HFF-Myc (cell line): ENCODE data around the gene WDFY2.

Experiments used
- DNase-seq: peaks from one replicate; pipeline ENCODE4 v3.0.0-alpha.2; 2011; ENCODE audit warnings: low read depth; ENCODE audit errors: extremely low read depth
- H3K4me3 ChIP-seq: replicated peaks from 2 replicates; pipeline ENCODE4 v1.5.1; 2011; ENCODE audit warnings: low read depth, mild to moderate bottlenecking, control low read depth, low read length
- TF ChIP-seq, protein P1 (sequence below): IDR thresholded peaks from 2 replicates; pipeline ENCODE4 v1.5.1; 2012; ENCODE audit warnings: mild to moderate bottlenecking, low read depth, low read length, control low read depth; ENCODE audit errors: missing control alignments

The WDFY2 gene

DNA sequence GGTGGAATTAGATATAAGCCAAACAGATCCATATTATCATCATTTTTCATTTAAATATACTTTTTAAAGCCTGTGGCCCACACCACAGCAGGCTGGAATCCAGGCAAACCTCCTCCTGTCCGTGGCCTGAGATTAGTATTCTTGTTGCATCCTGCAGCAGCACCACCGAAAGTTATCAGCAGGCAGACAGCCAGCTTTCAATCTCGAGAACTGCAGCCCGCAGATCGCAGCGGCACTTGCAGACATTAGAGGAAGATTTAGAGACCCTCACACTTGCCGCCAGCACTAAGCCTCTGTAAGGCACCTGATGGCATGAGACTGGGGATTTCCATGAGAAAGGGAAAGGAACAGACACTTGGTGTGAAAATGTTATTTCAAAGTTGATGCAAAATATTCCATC lies 212.3 kb downstream of the WDFY2 start:
- H3K4me3 ChIP-seq, result no peak overlapping the region
- DNase-seq, result no peak
- TF ChIP-seq, protein P1, sequence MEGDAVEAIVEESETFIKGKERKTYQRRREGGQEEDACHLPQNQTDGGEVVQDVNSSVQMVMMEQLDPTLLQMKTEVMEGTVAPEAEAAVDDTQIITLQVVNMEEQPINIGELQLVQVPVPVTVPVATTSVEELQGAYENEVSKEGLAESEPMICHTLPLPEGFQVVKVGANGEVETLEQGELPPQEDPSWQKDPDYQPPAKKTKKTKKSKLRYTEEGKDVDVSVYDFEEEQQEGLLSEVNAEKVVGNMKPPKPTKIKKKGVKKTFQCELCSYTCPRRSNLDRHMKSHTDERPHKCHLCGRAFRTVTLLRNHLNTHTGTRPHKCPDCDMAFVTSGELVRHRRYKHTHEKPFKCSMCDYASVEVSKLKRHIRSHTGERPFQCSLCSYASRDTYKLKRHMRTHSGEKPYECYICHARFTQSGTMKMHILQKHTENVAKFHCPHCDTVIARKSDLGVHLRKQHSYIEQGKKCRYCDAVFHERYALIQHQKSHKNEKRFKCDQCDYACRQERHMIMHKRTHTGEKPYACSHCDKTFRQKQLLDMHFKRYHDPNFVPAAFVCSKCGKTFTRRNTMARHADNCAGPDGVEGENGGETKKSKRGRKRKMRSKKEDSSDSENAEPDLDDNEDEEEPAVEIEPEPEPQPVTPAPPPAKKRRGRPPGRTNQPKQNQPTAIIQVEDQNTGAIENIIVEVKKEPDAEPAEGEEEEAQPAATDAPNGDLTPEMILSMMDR, result no peak

DNA sequence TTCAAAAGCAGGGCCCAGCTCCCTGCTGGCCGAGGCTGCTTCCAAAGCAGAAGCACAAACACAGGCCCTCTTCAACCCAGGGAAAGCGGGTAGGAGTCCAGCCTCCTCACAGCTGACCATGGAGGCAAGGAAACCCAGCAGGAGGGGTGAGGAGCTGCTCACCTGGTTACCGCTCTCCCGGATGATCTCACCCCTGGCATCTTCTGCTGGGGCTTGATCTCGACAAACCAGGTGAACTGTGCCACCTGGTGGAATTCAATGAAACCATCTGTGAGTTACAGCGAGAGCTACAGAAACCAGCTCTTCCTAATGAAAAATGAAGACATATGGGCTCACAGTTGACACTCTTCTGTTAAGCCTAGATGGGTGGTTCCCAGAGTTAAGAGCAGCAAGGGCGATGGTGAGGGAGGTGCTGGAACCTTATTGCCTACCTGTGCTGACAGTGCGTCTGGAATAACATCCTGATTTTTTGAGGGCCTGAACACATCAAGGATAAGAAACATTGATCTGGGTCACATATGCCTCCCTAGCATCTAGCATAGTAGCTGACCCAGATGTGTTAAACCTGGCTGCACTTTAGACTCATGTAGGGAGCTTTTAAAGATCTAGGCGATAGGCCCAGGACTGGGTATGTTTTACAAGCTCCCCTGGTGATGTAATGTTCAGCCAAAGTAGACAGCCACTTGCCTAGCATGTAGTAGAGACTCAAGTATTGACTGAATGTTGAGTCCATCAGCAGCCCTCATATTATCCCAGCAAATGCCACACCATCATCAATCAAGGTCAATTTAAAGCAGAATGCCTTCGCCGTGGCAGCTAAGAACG lies 213.6 kb downstream of the WDFY2 start:
- DNase-seq, result no peak

DNA sequence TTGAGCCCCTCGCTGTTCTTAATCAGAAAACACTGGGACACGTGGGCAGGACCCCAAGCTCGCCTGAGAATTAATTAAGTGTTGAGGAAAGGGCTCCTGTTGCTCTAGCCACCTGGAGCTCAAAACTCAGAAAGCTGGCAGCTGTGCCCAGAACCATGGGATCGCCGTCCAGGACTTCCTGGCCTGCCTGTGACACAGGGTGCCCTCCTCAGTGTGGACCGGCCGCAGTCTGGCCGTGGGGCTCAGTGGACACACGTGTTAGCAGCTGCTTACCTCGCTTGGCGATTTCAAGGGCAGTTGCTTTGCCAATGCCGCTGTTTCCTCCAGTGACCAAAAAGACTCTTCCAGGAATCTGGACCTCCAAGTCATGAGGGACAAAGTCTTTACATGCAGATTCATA lies 215.0 kb downstream of the WDFY2 start:
- DNase-seq, result no peak
- H3K4me3 ChIP-seq, result no peak overlapping the region
- TF ChIP-seq, protein P1, result no peak

More for the DNA sequence above, 213.6 kb downstream of the WDFY2 start:
- H3K4me3 ChIP-seq, result no peak overlapping the region
- TF ChIP-seq, protein P1, result peak; percentile 41

DNA sequence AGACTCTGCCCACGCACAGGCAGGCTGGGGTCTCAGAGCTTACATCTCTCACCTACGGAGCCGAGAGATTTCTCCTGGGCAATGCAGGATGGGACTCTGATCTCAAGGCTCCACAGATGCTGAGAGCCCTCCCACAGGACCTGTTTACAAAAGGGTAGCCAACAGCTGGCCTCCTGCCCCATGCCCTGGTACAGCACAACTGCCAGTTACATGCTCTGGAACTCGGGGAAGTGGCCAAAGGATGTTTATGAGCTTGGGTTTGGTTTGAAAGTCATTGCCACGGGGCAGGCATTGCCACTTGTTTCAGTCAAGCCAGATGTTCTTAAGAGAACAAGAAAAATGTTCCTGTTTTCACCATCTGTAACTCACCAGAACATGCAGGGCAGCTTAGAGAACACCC lies 216.2 kb downstream of the WDFY2 start:
- no peak overlapping the region for H3K4me3 ChIP-seq
- no peak for DNase-seq
- TF ChIP-seq, protein P1, result no peak

DNA sequence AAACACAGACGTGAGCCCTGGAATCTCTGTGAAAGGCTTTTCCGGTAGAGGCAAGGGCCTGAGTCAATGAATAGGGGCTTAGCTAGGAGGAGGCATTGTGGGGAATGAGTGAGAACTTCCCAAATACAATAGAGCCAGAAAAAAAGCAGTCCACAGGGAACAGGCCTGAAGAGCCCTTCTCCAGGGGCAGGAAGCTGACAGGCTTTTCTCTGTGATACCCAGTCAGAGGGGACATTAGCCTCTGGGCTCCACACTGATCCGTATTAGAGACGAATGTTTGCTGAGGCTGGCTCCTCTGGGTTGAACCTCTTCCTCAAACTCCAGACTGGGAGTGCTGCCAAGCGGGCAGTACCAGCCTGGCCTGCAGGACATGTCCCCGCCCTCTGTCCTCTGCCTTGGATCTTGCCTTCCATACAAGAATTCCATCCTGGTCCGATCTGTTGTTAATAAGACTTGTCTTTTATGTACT lies 217.4 kb downstream of the WDFY2 start:
- no peak overlapping the region for H3K4me3 ChIP-seq
- no peak for DNase-seq
- TF ChIP-seq, protein P1, result no peak

DNA sequence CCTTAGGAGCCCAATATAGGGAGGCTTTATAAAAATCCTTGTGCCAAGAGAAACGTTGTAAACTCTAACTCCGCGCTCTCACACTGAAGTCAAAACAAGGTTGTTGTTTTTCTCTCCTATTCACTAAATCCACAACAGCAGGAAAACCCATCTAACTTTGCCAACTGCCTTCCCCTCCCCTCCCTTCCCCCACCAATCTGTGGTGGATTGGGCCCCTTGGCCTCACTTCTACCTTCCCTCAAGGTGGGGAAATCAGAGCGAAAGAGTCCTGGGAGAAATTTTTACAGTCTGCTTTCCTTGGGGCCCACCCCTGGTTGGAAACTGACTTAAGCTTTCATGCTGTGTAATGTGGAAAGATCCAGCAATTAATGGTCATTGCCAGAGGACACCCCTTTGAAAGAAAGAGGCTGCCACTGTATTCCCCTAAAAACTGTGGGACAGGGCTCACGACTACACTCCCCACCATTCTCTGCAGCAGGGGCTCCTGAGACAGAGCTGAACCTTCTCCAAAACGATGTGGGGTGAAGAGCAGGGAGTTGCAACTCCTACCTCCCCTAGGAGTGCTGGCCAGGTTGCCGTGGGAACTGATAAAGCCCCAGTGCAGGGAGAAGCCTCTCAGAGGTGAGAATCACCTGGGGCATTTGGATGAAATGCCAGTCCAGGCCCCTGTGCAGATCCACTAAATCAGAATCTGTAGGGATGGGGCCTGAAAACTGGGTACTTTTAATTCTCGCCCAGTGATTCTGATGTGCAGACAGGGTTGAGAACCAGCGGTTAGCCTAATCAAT lies 218.6 kb downstream of the WDFY2 start:
- TF ChIP-seq, protein P1, result no peak
- no peak for DNase-seq
- H3K4me3 ChIP-seq, result peak overlapping the region; percentile 60
